Hematopoietic multipotent progenitor cell treated with erythropoietin and hydrocortisone succinate and interleukin-3 and kit ligand, for 15 days (in vitro differentiated cells): ENCODE measurements around the gene FBF1.
A peak's percentile ranks its signal among the peaks of the same experiment; 100 is the strongest.

Source experiments
- DNase-seq: peaks from one replicate; pipeline ENCODE4 v3.0.0-alpha.2; 2015; ENCODE audit warnings: low spot score

FBF1 gene

GRCh38 chr17:75914643-75915267 is 26.1 kb downstream of the FBF1 start:
- DNase-seq = no peak

- DNase-seq = no peak
Measured at GRCh38 chr17:75913537-75914210, 27.2 kb downstream of the FBF1 start.

GRCh38 chr17:75910699-75911098 is 30.1 kb downstream of the FBF1 start:
- no peak for DNase-seq

GRCh38 chr17:75909812-75910274 is 31.0 kb downstream of the FBF1 start:
- no peak for DNase-seq

- no peak for DNase-seq
Measured at GRCh38 chr17:75909051-75909811, 31.6 kb downstream of the FBF1 start.

GRCh38 chr17:75908201-75908600 is 32.6 kb downstream of the FBF1 start:
- no peak for DNase-seq

- no peak for DNase-seq
Measured at GRCh38 chr17:75906143-75906884, 34.5 kb downstream of the FBF1 start.

GRCh38 chr17:75904749-75905521 is 35.9 kb downstream of the FBF1 start, which contains the start of gene MRPL38:
Gene MRPL38 (minus strand): TSS chr17:75904884. CDS start chr17:75904875, 9 bp downstream.
- DNase-seq = peak; percentile 89

GRCh38 chr17:75902406-75902805 is 38.4 kb downstream of the FBF1 start:
- no peak for DNase-seq

- DNase-seq = no peak
Measured at GRCh38 chr17:75901727-75902126, 39.1 kb downstream of the FBF1 start.

GRCh38 chr17:75900691-75901533 is 39.9 kb downstream of the FBF1 start:
- no peak for DNase-seq

- DNase-seq = no peak
Measured at GRCh38 chr17:75899767-75900468, 40.9 kb downstream of the FBF1 start.

- DNase-seq = no peak
Measured at GRCh38 chr17:75899353-75899752, 41.5 kb downstream of the FBF1 start.

- DNase-seq = no peak
Measured at GRCh38 chr17:75898791-75899190, 42.1 kb downstream of the FBF1 start.

GRCh38 chr17:75898065-75898464 is 42.8 kb downstream of the FBF1 start:
- DNase-seq = no peak

GRCh38 chr17:75897160-75898019 is 43.5 kb downstream of the FBF1 start:
- DNase-seq = no peak

- DNase-seq = peak; percentile 73
Measured at GRCh38 chr17:75896415-75897159, 44.3 kb downstream of the FBF1 start, which contains the start of gene TRIM65. Gene TRIM65 (minus strand): TSS chr17:75896951. CDS start chr17:75896937, 14 bp downstream.
